ENCODE results near the gene NAIF1.

Gene NAIF1

DNA sequence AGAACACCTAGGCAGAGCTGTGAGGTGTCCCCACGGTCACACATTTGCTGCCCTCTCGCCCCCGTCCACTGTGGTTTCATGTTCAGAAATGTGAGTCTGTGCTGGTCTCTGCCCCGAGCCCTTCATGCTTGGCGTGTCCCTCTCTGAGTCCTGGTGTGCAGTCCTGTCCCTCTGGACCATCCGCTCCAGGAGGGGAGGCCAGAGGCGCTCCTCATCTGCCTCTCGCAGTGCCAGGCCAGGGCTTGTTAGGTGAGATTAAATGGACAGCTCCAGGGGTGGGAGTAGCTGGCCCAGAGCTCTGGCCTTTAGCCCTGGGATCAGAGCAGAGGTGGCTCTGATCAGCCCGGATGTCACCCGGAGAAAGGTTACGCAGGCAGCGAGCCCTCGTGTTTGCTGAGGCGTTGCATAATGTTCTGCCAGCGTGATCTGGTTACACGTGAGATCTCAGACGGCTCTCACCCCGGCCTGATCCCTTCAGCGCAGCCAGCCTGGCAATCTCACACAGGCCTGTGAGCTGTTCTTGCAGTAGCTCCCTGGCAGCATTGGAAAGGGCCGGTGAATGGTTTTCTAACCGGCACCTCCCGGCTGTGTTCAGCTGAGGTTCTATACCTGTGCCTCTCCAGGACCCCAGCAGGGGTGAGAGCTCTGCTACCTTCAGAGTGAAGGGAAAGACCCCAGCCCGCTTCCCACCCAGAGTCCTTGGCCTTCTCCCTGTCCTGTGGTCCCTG is 35.9 kb upstream of the NAIF1 start:
- no peak for DNase-seq (ENCODE audit: extremely low read depth in 1 of 2, low read depth in 1 of 2)

DNA sequence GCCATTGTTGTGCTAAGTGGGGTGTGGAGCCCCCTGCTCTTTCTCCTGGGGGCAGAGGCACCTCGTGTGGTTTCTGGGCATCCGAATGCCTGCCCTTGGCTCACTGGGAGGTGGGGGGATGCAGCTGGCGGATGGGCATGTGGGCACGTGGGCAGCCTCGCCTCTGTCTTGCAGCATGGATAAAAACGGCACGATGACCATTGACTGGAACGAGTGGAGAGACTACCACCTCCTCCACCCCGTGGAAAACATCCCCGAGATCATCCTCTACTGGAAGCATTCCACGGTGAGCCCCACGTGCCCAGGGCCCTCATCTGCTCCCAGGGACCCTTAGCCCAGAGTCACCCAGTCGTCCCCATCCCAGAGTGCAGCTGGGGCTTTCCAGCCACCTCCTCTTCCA is 35.1 kb upstream of the NAIF1 start:
- DNase-seq (ENCODE audit: extremely low read depth in 1 of 2, low read depth in 1 of 2), result no peak

DNA sequence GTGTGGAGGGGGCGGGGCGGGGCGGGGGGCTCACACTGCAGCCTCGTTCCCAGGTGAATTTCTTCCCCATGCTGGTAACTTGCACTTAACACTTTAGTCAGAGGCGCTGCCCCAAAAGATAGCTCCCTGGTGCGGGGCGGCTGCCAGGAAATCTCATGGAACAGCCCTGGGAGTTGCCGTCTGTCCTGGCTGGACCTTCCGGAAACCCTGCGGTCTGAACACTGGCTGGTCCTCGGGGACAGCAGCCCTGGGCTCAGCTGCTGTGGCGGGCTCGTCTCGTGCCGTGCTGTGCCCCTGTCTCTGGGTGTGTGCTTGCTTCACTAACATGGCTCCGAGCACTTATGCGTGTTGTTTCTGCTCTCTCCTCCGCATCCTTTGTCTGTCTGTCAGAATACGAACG is 34.6 kb upstream of the NAIF1 start:
- no peak for DNase-seq (ENCODE audit: extremely low read depth in 1 of 2, low read depth in 1 of 2)

DNA sequence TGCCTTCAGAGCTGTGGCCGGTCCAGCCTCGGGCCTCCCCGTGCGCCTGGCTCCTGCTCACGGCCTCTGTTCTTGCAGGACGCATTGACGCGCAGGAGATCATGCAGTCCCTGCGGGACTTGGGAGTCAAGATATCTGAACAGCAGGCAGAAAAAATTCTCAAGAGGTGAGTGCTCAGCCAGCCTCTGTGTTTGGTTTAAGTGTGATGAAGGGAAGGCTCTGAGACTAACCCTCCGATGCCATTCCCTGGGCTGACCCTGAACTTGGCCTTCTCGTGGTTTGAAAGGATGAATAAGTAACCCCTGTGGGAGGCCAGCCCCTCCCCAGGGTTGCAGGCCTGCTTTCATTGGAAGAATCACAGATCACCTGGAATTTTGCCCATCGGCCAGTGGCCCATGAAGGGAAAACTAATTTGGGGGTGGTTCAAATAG is 34.1 kb upstream of the NAIF1 start:
- no peak for DNase-seq (ENCODE audit: extremely low read depth in 1 of 2, low read depth in 1 of 2)

DNA sequence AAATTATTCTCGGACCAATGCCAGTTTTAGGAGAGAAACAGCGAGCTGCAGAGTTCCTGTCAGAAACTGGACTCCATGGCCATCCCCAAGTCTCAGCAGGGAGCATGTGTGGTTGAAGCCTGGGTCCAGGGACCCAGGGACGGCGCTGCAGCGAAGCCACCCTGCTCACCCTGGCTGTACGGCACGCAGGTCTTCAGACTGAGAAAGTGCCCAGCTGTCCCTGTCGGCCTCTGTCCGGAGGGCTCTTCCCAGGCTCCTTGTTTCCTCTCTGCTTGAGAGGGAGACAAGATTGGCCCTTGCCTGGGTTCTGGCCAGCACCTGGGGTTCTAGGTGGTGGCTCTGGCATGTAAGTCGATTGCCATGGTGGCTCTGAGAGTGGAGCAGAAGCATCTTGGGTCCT is 33.5 kb upstream of the NAIF1 start:
- DNase-seq (ENCODE audit: extremely low read depth in 1 of 2, low read depth in 1 of 2), result no peak

DNA sequence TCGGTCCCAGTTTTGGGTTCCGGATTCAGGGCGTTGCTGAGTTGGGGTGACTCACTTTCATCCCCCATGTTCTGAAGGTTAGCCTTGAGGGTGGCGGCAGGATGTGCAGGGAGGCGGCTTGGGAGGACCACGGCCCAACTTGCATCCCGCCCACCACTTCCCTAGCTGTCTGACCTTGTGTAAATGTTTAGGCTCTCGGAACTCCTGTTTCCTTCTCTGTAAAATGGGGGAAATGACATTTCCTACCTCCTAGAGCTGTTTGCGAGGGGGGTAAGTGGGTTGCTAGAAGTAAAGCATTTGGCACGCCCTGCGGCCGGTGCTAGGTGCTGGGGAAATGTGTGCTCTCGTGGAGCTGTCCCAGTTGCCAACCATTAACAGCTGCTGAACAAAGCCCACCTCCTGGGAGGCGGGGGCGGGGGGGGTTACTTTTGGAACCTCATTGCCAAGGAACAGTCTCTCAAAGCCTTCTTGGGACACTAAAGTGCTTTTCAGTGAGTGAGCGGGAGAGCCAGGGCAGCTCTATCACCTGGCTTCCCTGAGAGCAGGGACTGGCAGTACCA is 32.9 kb upstream of the NAIF1 start:
- no peak for DNase-seq (ENCODE audit: extremely low read depth in 1 of 2, low read depth in 1 of 2)

DNA sequence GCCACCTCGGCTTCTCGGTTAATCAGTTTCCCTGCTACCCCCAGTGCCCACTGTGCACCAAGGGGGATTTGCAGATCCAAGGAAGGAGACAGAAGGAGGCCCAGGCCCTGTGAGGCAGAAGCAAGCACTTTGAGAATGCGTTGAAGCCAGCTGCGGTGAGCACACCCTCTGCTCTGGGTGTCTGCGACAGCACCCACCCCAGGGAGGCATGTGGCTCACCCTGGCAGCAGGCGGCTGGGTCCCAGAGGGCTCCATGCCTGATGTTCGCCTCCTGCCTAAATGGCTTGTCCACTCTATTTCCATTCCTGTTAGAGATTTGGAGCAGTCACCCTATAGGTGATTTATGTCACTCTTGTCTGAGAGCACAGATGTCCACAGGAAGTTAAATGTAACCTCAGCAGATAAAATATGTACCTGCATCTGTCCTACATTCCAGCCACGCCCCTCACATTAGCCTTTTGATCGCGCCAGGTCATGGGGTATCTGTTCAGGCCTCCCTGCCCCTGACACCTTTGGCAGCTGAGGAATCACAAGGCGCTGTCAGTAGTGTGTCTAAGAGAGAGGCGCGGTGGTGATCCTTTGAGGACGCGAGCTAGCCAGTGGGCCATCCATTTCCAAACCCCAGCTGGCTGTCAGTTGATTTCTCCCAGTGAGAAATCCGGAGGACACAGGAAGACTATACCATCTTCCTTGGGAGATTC is 32.3 kb upstream of the NAIF1 start:
- DNase-seq (ENCODE audit: extremely low read depth in 1 of 2, low read depth in 1 of 2), result no peak

DNA sequence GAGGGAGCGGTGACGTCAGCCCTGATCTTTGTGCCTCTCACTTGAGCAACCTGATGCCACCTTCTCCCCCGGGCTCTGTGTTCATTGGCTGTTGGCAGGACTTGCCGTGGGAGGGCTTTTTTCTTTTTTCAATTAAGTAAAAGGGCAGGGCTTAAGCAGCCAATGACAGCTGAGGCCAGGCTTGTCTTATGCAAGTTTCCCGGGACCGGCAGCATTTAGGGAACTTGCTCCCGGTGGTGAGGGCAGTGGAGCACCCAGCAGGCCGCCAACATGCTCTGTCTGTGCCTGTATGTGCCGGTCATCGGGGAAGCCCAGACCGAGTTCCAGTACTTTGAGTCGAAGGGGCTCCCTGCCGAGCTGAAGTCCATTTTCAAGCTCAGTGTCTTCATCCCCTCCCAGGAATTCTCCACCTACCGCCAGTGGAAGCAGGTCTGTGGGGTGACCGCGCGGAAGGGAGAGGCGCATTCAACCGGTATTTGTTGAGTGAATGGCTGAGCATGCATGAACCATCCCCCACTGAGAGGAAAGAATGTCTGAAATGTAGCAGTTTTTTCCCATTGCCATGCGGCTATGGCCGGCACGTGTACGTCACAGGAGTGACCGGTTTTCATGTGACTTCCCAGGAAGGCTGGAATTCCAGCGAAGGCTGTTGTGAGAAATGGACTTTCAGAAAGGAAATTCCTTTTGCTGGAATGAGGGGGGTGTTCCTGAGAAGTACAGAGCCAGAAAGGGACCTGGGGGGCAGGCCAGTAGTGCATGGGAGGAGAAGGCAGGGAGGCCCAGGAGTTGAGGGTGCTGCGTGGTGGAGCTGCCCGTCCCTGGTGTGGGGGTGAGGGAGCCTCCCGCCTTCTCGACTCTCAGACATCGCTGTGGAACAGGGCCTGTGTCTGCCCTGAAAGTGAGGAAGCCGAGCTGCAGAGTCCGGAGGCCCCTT is 31.4 kb upstream of the NAIF1 start:
- DNase-seq (ENCODE audit: extremely low read depth in 1 of 2, low read depth in 1 of 2), result peak; percentile 33 to 68

DNA sequence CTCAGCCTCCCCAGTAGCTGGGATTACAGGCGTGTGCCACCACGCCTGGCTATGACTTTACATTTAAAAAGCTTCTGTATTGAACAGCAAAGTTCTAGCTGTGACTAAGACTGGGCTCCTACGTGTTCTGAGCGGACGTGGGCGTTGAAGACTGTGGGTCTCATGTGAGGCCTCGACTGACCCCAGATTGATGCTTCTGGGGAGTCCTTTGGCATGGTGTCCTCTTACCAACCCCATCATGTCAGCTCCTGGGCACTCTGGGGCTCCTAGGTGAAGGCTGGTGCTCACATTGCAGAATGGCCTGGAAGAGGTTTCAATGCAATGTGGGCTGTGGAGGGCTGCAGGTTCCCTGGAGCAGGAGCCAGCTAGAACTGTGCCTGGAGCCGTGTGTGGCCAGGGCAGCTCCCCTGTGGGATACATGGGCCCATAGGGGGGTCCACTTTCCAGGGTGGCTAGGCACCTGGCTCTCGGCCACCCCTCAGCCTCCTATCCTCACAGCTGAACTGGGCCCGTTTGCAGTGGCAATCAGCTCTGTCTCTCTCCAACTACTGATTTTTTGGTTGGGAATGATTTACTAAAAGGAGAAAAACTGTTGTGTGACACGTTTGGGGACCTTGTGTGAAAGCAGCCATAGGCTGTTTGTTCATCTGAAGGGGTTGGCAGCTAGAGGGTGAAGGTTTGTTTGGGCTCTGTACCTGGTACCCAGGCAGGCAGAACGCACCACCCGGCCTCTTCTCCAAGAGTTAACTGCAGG is 30.6 kb upstream of the NAIF1 start:
- DNase-seq (ENCODE audit: extremely low read depth in 1 of 2, low read depth in 1 of 2), result peak in 1 of 2 donors; percentile 25

DNA sequence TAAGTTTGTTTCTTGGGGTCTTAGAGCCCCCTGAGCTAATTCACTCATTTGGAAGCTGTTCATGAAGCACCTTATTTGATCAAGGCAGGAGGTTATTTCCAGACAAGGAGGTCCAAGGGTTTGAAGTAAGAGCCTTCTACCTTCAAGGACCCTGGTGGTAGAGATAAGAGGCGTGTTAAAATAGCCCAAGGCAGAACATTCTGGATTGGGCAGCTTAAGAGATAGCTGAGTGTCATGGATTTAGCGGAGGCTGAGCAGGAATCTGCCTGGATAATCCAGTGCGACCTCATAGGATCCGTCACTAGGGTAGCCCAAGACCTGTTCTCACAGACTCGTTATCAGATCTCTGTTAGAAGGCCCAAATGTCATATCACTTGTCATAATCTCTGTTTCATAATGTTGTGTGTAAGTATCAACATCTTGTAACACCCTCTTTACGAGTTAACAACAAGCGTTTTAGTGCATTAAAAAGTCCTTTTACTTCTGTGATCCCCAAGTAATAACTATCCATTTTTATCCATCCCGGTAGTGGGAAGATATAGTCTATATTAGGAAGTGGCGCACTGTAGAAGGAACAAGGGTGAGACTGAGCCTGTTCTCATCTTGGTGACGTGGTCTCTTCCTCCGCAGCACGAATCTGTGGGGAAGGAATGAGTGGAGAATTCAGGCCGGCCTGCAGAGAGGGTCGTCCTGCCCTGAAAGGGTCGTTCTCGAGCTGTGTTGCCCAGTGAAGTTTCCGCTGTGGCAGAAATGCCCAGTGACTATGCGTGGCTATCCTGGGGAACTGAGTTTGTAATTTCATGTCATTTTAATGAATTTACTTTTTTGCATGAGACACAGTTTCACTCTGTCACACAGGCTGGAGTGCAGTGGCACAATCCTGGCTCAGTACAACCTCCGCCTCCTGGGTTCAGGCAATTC is 29.8 kb upstream of the NAIF1 start:
- DNase-seq (ENCODE audit: extremely low read depth in 1 of 2, low read depth in 1 of 2), result no peak

DNA sequence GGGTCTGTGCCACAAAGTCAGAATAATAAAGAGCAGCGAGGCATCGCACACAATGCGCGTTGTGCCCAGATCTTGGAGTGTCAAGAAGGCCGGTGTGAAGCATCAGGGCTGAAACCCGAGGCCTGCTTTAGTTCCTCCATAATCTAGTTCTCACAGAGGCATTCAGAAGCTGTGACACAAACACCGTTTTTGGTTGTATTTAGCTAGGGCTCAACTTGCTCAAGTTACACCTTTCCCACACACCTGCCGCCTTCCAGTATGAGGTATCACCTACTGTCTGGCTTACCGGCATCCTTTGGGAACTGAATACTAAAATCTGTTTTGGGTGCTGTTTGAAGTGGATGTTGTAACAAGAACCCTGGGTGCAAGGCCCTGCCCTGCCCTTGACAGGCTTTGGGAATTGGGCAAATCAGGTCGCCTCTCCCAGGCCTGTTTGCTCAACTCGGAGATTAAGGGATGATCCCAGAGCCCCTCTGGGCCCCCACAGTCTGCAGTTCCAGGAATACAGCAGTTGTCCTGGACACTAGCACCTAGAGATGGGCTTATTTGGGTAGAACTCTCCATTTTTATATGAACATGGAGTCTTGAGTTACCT is 27.9 kb upstream of the NAIF1 start:
- DNase-seq (ENCODE audit: extremely low read depth in 1 of 2, low read depth in 1 of 2), result no peak

DNA sequence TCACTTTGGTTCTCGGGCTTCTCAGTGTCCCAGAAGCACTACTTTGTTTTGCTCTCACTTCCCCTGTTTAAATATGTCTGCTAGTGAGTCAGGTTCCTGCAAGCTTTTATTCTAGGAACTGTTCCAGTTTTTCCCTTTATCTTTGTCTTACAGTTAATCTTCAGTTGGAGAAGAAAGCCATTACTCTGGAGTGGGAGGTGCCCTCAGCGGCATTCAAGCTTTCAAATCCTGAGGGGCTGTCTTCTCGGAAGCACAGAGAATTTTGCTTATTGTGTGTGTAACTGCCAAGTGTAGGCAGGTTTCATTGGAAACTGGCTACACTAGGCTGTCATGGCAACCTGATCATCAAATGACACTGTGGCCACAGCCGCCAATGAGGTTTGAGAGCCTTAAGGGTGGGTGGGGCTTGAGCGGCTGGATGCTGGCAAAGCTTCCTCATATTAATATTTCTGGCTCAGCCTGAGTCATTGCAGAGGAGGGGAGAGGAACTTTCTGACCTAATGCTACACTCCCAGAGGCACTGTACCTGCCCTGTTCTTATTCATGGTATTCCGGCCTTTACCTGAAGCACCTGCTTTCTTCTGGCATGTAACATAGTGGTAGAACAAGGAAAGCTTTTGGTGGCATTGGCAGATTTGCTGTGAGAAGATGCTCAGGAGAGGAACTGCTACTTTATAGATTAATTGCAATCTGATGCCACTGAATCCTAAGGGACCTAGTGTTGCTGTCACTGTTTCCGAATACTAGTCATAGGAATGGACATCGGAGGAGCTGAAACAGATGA is 27.2 kb upstream of the NAIF1 start:
- peak; percentile 55 to 85 for DNase-seq (ENCODE audit: extremely low read depth in 1 of 2, low read depth in 1 of 2)

DNA sequence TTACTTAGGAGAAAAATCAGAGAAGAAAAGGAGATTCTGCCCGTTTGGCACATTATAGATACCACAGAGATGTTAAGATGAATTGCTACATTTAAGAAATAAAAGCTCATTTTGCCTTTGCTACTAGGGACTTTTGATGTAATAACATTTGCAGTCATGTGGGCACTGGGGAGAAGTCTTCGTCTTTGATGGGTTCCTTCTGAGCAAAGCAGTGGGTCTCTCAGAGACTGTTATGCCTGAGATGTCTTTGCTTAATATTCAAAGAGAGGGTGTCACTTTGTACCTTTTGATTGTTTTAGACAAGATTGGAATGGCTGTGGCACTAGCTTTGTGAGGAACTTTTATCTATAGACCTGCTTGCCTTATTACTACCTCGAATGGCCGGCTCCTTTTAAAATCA is 25.9 kb upstream of the NAIF1 start:
- DNase-seq (ENCODE audit: extremely low read depth in 1 of 2, low read depth in 1 of 2), result no peak

DNA sequence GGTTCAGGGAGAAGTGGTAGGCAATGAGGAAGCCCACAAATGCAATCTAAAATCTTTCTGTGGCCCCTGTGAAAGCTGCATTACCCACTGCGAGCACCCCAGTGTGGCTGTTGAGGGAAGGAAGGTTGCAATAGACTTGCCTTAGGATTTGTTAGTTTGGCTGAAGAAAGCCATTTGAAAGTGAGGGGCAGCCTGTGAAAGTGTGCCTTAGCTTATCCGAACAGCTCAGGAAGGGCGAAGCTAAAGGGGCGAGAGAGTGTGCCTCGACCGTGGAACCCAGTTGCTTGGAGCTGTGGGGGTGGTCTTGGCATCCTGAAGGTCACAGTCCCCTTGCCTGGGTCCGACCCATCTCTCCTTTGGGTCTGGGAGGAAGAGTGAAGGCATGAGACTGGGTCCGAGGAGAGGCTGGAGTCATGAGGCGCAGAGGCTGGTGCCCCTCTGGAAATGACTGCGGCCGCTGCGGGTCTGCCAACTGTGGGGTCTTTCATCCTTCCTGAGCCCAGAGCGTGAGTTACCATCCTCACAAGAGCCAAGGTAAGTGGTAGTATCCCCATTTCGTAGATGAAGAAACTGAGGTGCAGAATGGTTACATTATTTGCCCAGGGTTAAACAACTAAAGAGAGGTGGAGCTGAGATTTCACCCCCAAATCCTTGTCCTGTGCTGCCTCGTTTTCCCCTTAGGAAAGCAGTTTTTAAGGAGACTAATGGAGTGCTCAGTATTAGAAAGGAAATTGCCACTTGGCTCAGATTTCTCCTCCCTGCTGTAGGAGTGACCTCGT is 25.3 kb upstream of the NAIF1 start:
- DNase-seq (ENCODE audit: extremely low read depth in 1 of 2, low read depth in 1 of 2), result no peak

DNA sequence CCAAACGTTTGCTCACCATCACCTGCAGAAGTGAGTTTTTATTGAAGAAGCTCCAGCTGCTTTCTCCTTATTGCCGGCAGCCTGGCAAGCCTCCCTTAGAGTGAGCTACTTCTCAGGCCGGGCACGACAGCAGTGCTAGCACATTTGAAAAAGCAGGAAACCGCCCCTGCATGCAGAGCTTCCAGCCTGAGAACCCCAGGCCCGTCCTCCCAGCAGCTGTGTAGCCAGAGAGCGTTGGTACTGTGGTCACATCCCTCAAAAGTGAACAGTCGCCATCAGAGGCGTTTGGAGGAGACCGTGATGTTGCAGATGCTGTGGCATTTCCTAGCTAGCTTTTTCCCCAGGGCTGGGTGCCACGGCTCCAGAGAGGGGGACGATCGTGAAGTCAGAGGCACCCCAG is 24.5 kb upstream of the NAIF1 start:
- no peak for DNase-seq (ENCODE audit: extremely low read depth in 1 of 2, low read depth in 1 of 2)

DNA sequence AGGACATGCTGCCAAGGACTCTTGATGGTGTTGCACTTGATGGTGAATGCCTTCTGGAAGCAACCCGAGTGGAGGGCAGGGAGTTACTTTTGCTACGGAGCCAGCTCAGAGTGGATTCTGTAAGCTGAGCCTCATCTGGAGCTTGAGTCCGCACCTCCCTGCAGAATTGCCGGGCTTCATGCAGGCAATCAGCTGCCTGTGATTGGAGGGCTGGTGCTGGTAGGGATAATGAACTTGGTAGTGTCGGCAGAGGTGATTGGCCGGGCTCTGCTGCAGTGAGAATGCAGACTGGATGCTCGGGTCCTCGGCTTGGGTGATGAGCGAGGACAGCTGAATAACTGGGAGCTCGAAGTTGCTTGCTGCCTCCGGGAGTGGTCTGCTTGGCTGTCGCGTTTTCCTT is 24.0 kb upstream of the NAIF1 start:
- DNase-seq (ENCODE audit: extremely low read depth in 1 of 2, low read depth in 1 of 2), result no peak

DNA sequence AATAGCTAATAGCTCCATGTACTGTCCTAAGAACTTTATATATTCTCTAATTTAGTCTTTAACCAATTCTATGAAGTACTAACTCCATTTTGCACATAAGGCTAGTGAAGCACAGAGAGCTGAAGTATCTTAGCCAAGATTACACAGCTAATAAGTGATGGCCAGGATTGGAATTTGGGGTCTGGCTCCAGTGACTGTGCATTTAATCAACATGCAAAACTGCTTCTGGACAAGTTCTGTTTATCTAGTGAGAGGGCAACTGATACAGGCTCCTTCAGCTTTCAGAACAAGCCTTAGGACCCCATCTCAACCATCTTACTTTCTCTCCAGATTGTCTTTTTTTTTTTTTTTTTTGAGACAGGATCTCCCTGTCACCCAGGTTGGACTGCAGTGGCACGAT is 22.2 kb upstream of the NAIF1 start:
- DNase-seq (ENCODE audit: extremely low read depth in 1 of 2, low read depth in 1 of 2), result no peak

Data from stimulated activated CD8-positive, alpha-beta memory T cell treated with anti-CD3 and anti-CD28 coated beads, Interleukin-7, amount 100 ng/mL, for 48 hours (primary cell).